Activated CD8-positive, alpha-beta T cell treated with anti-CD3 and anti-CD28 coated beads for 36 hours (primary cell): ENCODE results near the gene PNRC2. TPM values are rescaled to one million over a fixed set of nuclear protein-coding genes. Genes with fewer than 3 reads are reported as not detected.

Experiments
- ATAC-seq: fragments of 200-7000 bp; cut with Tn5 transposase; one replicate; pipeline ENCODE4 v1.10.0; 2021; ENCODE audit warnings: mild to moderate bottlenecking, moderate library complexity
- CTCF ChIA-PET: fragments of 350-600 bp; sonication (Branson Sonifier 250); formaldehyde crosslinking; loops from one replicate; lab custom pipeline; 2021; ENCODE audit warnings: antibody characterized with exemption; lab: Charles Lee
- POLR2A ChIA-PET: fragments of 350-600 bp; sonication (Branson Sonifier 250); formaldehyde crosslinking; loops from one replicate; lab custom pipeline; 2021; ENCODE audit warnings: antibody characterized with exemption; lab: Charles Lee
- DNase-seq: peaks from one replicate; pipeline ENCODE4 v3.0.0-alpha.2; 2020
- H3K27ac Mint-ChIP-seq: one replicate; pipeline ENCODE4 v1.8.0; 2021; ENCODE audit warnings: mild to moderate bottlenecking, mixed read lengths
- H3K27me3 Mint-ChIP-seq: one replicate; pipeline ENCODE4 v1.8.0; 2021; ENCODE audit warnings: mixed read lengths
- H3K36me3 Mint-ChIP-seq: one replicate; pipeline ENCODE4 v1.8.0; 2021; ENCODE audit warnings: low read depth, mixed read lengths
- H3K4me1 Mint-ChIP-seq: one replicate; pipeline ENCODE4 v1.8.0; 2021; ENCODE audit warnings: low read depth, mixed read lengths
- H3K4me3 Mint-ChIP-seq: one replicate; pipeline ENCODE4 v1.8.0; 2021; ENCODE audit warnings: mild to moderate bottlenecking, moderate library complexity, mixed read lengths
- H3K9me3 Mint-ChIP-seq: one replicate; pipeline ENCODE4 v1.8.0; 2021; ENCODE audit warnings: mixed read lengths
- CTCF ChIP-seq: fragments of 200-600 bp; IDR thresholded peaks from one replicate; pipeline ENCODE4 v1.8.0; 2022; ENCODE audit warnings: antibody characterized with exemption, mild to moderate bottlenecking
- intact Hi-C: fragments of 100-400 bp; cut with micrococcal nuclease; formaldehyde crosslinking; loops from one replicate; pipeline ENCODE4 v1.10.0; 2022
- total RNA-seq, 2 experiments: library from RNA; stranded (reverse); gene quantifications; one replicate each; pipeline ENCODE4 v1.2.3, GENCODE V29; 2021

PNRC2 gene
- total RNA-seq, 2 experiments from 2014 or later = 130 to 133 TPM

GRCh38 chr1:23913212-23913880 is 46.3 kb upstream of the PNRC2 start, which contains the start of gene CNR2:
Gene CNR2, minus strand, starts transcription at chr1:23913362. Its CDS starts 37,745 bp downstream, at chr1:23875617.
- Mint-ChIP-seq H3K4me1 (peaks cover 53% of the 10 kb centered on the region), H3K9me3 (no peaks in the 10 kb centered on the region), H3K36me3 (no peaks in the 10 kb centered on the region), H3K27me3 (no peaks in the 10 kb centered on the region), H3K27ac (peak within 1 kb of the TSS; percentile 68), H3K4me3 (peak within 1 kb of the TSS; percentile 46)
- DNase-seq (peak; percentile 43), ATAC-seq (peak; percentile 18)
- CTCF ChIA-PET = interaction anchor here (0.9 to 2.0 kb wide), 3 partner anchors 103 to 166 kb away, joined by 4 to 22 read pairs (median 13); no protein-coding TSS in a partner anchor
- intact Hi-C loops = no loop called here
- POLR2A ChIA-PET = interaction anchor here (0.6 to 1.5 kb wide), 3 partner anchors 10 to 95 kb away, joined by 3 to 5 read pairs (median 3); no protein-coding TSS in a partner anchor
- no peak for TF ChIP-seq CTCF

GRCh38 chr1:23914921-23915320 is 44.7 kb upstream of the PNRC2 start:
- H3K4me1 Mint-ChIP-seq = peaks cover 40% of the 10 kb centered on the region
- no peaks in the 10 kb centered on the region for H3K9me3 Mint-ChIP-seq
- ChIA-PET POLR2A (interaction anchor here (1.2 kb wide), 1 partner anchor 18 kb away, joined by 3 read pairs; no protein-coding TSS in a partner anchor), CTCF (interaction anchor here (1.0 to 3.1 kb wide), 5 partner anchors 11 to 144 kb away, joined by 3 to 73 read pairs (median 9); no protein-coding TSS in a partner anchor)
- no peaks in the 10 kb centered on the region for H3K27me3 Mint-ChIP-seq
- TF ChIP-seq CTCF = no peak
- H3K4me3 Mint-ChIP-seq = no peak overlapping the region
- intact Hi-C loops = no loop called here
- H3K36me3 Mint-ChIP-seq = no peaks in the 10 kb centered on the region
- ATAC-seq (no peak), DNase-seq (no peak)
- no peak overlapping the region for H3K27ac Mint-ChIP-seq

GRCh38 chr1:23915466-23915865 is 44.2 kb upstream of the PNRC2 start:
- ATAC-seq = no peak
- H3K27ac Mint-ChIP-seq = no peak overlapping the region
- H3K4me3 Mint-ChIP-seq = no peak overlapping the region
- DNase-seq = no peak
- H3K36me3 Mint-ChIP-seq = no peaks in the 10 kb centered on the region
- ChIA-PET POLR2A (interaction anchor here (1.2 kb wide), 1 partner anchor 18 kb away, joined by 3 read pairs; no protein-coding TSS in a partner anchor), CTCF (interaction anchor here (1.0 to 3.1 kb wide), 8 partner anchors 12 to 144 kb away, joined by 3 to 73 read pairs (median 10); no protein-coding TSS in a partner anchor)
- peaks cover 36% of the 10 kb centered on the region for H3K4me1 Mint-ChIP-seq
- intact Hi-C loops = no loop called here
- no peak for TF ChIP-seq CTCF
- H3K9me3 Mint-ChIP-seq = no peaks in the 10 kb centered on the region
- H3K27me3 Mint-ChIP-seq = no peaks in the 10 kb centered on the region

- no peaks in the 10 kb centered on the region for H3K9me3 Mint-ChIP-seq
- H3K4me3 Mint-ChIP-seq = no peak overlapping the region
- no peak overlapping the region for H3K27ac Mint-ChIP-seq
- TF ChIP-seq CTCF = peak; percentile 82
- H3K27me3 Mint-ChIP-seq = no peaks in the 10 kb centered on the region
- DNase-seq (peak; percentile 83), ATAC-seq (peak; percentile 94)
- CTCF ChIA-PET = interaction anchor here (0.6 to 3.1 kb wide), 36 partner anchors 8 to 186 kb away, joined by 3 to 73 read pairs (median 4); partner anchors contain the start of genes FUCA1, GALE, HMGCL and PITHD1
- no peaks in the 10 kb centered on the region for H3K36me3 Mint-ChIP-seq
- POLR2A ChIA-PET = interaction anchor here (0.7 to 1.2 kb wide), 3 partner anchors 19 to 105 kb away, joined by 3 to 4 read pairs (median 4); no protein-coding TSS in a partner anchor
- intact Hi-C loops = loop anchor here (2.0 kb wide), 1 partner anchor 106 kb away; no protein-coding TSS in a partner anchor
- peaks cover 26% of the 10 kb centered on the region for H3K4me1 Mint-ChIP-seq
Measured at GRCh38 chr1:23916209-23917131, 43.2 kb upstream of the PNRC2 start.
